ENCODE measurements around the gene SKOR1. TPM values are rescaled to one million over a fixed set of nuclear protein-coding genes. Genes with fewer than 3 reads are reported as not detected.
A peak's percentile ranks its signal among the peaks of the same experiment; 100 is the strongest.

Gene SKOR1
- total and polyA plus RNA-seq, 2 of the 4 experiments (the other 2 are of a cell fraction), result 0.03 TPM; not detected in 1

GRCh38 chr15:67812241-67812644 lies 13.1 kb upstream of the SKOR1 start:
- in situ Hi-C loops (cut with MboI; ENCODE audit: low sequenced_read_pairs) (no loop called here), dilution Hi-C loops (cut with HindIII; ENCODE audit: low sequenced_read_pairs, unreplicated experiment) (no loop called here), intact Hi-C loops (cut with micrococcal nuclease) (no loop called here)
- Histone ChIP-seq H3K56ac (ENCODE audit: extremely low read depth, insufficient read depth, low read length) (no peak overlapping the region), H3K4ac (ENCODE audit: low read depth, low read length) (no peak overlapping the region), H4K8ac (ENCODE audit: low read depth in 2 of 2, low read length in 2 of 2) (no peak overlapping the region), H2BK120ac (ENCODE audit: low read depth, low read length) (no peak overlapping the region), H2BK15ac (ENCODE audit: low read depth, low read length) (no peak overlapping the region), H3K36me3 (ENCODE audit: control insufficient read depth, insufficient read depth, low read length) (no peaks in the 10 kb centered on the region), H3K79me1 (ENCODE audit: low read depth in 1 of 2, low read length in 2 of 2) (no peaks in the 10 kb centered on the region; a peak in 1 of 4 replicates), H3K9ac (ENCODE audit: low read depth, low read length) (no peak overlapping the region), H3K27ac (ENCODE audit: insufficient read depth, low read length) (no peak overlapping the region), H3K27me3 (ENCODE audit: control insufficient read depth, insufficient read depth, low read length) (peaks cover 22% of the 10 kb centered on the region), H4K20me1 (ENCODE audit: insufficient read depth, low read length) (no peaks in the 10 kb centered on the region), H3K23ac (ENCODE audit: low read depth, low read length) (no peak overlapping the region), H3K4me2 (ENCODE audit: low read depth, low read length) (no peak overlapping the region), H3K9me3 (ENCODE audit: control insufficient read depth, insufficient read depth, low read length) (peaks cover 2% of the 10 kb centered on the region; the same call in 1 of the 2 replicates), H3K4me3 (ENCODE audit: insufficient read depth, low read depth, low read length) (no peak overlapping the region), H3K9me1 (ENCODE audit: insufficient read depth, low read length) (no peaks in the 10 kb centered on the region), H3K4me1 (ENCODE audit: control insufficient read depth, insufficient read depth, low read length) (no peaks in the 10 kb centered on the region), H4K5ac (ENCODE audit: low read depth, low read length) (no peak overlapping the region), H2AFZ (replicated peaks; ENCODE audit: low read length, poor library complexity) (no peak overlapping the region), H3K14ac (replicated peaks; ENCODE audit: low read depth, low read length) (no peak overlapping the region), H2BK5ac (ENCODE audit: low read depth, low read length, poor library complexity, severe bottlenecking) (no peak overlapping the region), H2AK9ac (replicated peaks; ENCODE audit: low read depth, low read length, poor library complexity) (peak overlapping the region; percentile 25), H4K91ac (ENCODE audit: insufficient read depth, low read depth, low read length) (no peak overlapping the region), H2AK5ac (ENCODE audit: low read depth, low read length) (no peak overlapping the region), H2BK20ac (ENCODE audit: low read depth, low read length) (no peak overlapping the region), H3K18ac (ENCODE audit: low read depth, low read length) (no peak overlapping the region)
- TF ChIP-seq CHD1 (IDR thresholded peaks at IDR 0.05; ENCODE audit: low read depth, low read length) (no peak), MAFK (IDR thresholded peaks at IDR 0.05; ENCODE audit: low read depth, low read length) (no peak), MXI1 (IDR thresholded peaks at IDR 0.05; ENCODE audit: borderline replicate concordance, low read depth, low read length) (no peak), CTCF (conservative IDR thresholded peaks at IDR 0.05; ENCODE audit: low read depth, low read length) (no peak), USF2 (IDR thresholded peaks at IDR 0.05; ENCODE audit: low read depth, low read length) (no peak), NFE2L2 (IDR thresholded peaks at IDR 0.05; ENCODE audit: low read depth, low read length) (no peak), FOS (IDR thresholded peaks at IDR 0.05; ENCODE audit: low read depth, low read length) (no peak)
- CTCF ChIA-PET, result no interaction called here
- no TSS peak for BruUV-seq (replicated peaks)
- no peak for DNase-seq
- POLR2A ChIA-PET (ENCODE audit: unreplicated experiment), result no interaction called here
- WGBS, 2 experiments (ENCODE audit: extremely low coverage in 2 of 2, insufficient read length in 1 of 2), result 100% methylated on average over 1 of the region's 11 CpGs; no CpG with 5 or more reads in 1 of the 2 experiments
- ATAC-seq (ENCODE audit: low read depth), result no peak
